Measurements from ENCODE around the gene PLD5. TPM values are rescaled to one million over a fixed set of nuclear protein-coding genes. Genes with fewer than 3 reads are reported as not detected.
"Not testable (repeated sequence)": the region's sequence is repeated elsewhere in the genome, so short reads cannot be mapped to it uniquely, and the experiment has no call there.

PLD5 gene
- total RNA-seq, 3 donors from 2014 or later (not counting 1 experiment from before 2014, with no cell fraction given) = not detected

GRCh38 chr1:242184955-242185354 lies 339.5 kb downstream of the PLD5 start:
- ATAC-seq (no peak), DNase-seq (no peak)
- 80% methylated on average over 4 of the region's 4 CpGs for WGBS (ENCODE audit: insufficient coverage)
- Mint-ChIP-seq H3K36me3 (no peaks in the 10 kb centered on the region), H3K27me3 (ENCODE audit: low read depth in 2 of 2) (no peaks in the 10 kb centered on the region), H3K27ac (no peak overlapping the region), H3K4me3 (no peak overlapping the region), H3K4me1 (no peaks in the 10 kb centered on the region), H3K9me3 (peaks cover 9 to 11% of the 10 kb centered on the region in 2 donors)
- H3K4me1 ChIP-seq (ENCODE audit: control insufficient read depth, insufficient read depth, low read length) = no peaks in the 10 kb centered on the region
- no peak for TF ChIP-seq CTCF (IDR thresholded peaks at IDR 0.05)
- intact Hi-C loops (cut with micrococcal nuclease) = no loop called here
- no peak overlapping the region for H3K27ac ChIP-seq (ENCODE audit: low read length)
- no peak overlapping the region for H3K4me3 ChIP-seq (ENCODE audit: low read length)
- H3K27me3 ChIP-seq (ENCODE audit: control insufficient read depth, insufficient read depth, low read length) = no peaks in the 10 kb centered on the region
- no peaks in the 10 kb centered on the region for H3K9me3 ChIP-seq (ENCODE audit: control insufficient read depth, insufficient read depth, low read length)
- H3K36me3 ChIP-seq (ENCODE audit: control insufficient read depth, insufficient read depth, low read length) = no peaks in the 10 kb centered on the region

GRCh38 chr1:242179767-242180166 lies 344.7 kb downstream of the PLD5 start:
- DNase-seq; ATAC-seq; H3K9me3 Mint-ChIP-seq; H3K27me3 ChIP-seq (ENCODE audit: control insufficient read depth, insufficient read depth, low read length); H3K36me3 ChIP-seq (ENCODE audit: control insufficient read depth, insufficient read depth, low read length); H3K36me3 Mint-ChIP-seq; H3K4me3 Mint-ChIP-seq; H3K4me1 Mint-ChIP-seq; H3K9me3 ChIP-seq (ENCODE audit: control insufficient read depth, insufficient read depth, low read length); H3K27ac ChIP-seq (ENCODE audit: low read length); intact Hi-C loops (cut with micrococcal nuclease); H3K4me3 ChIP-seq (ENCODE audit: low read length); H3K27me3 Mint-ChIP-seq (ENCODE audit: low read depth in 2 of 2); H3K4me1 ChIP-seq (ENCODE audit: control insufficient read depth, insufficient read depth, low read length); H3K27ac Mint-ChIP-seq: not testable (repeated sequence)
- WGBS (ENCODE audit: insufficient coverage) = 67% methylated on average over 3 of the region's 5 CpGs

- Mint-ChIP-seq H3K9me3 (peaks cover 0 to 2% of the 10 kb centered on the region in 2 donors), H3K4me3 (no peak overlapping the region), H3K4me1 (no peaks in the 10 kb centered on the region), H3K27ac (no peak overlapping the region), H3K36me3 (no peaks in the 10 kb centered on the region), H3K27me3 (ENCODE audit: low read depth in 2 of 2) (no peaks in the 10 kb centered on the region)
- no peak overlapping the region for H3K27ac ChIP-seq (ENCODE audit: low read length)
- H3K36me3 ChIP-seq (ENCODE audit: control insufficient read depth, insufficient read depth, low read length) = no peaks in the 10 kb centered on the region
- H3K27me3 ChIP-seq (ENCODE audit: control insufficient read depth, insufficient read depth, low read length) = no peaks in the 10 kb centered on the region
- no peak for TF ChIP-seq CTCF (IDR thresholded peaks at IDR 0.05)
- no peak for ATAC-seq
- H3K4me1 ChIP-seq (ENCODE audit: control insufficient read depth, insufficient read depth, low read length) = no peaks in the 10 kb centered on the region
- H3K9me3 ChIP-seq (ENCODE audit: control insufficient read depth, insufficient read depth, low read length) = no peaks in the 10 kb centered on the region
- H3K4me3 ChIP-seq (ENCODE audit: low read length) = no peak overlapping the region
- 45% methylated on average over 5 of the region's 8 CpGs for WGBS (ENCODE audit: insufficient coverage)
- DNase-seq = no peak
- intact Hi-C loops (cut with micrococcal nuclease) = no loop called here
These were observed 345.4 kb downstream of the PLD5 start for GRCh38 chr1:242178924-242179708.

DNA sequence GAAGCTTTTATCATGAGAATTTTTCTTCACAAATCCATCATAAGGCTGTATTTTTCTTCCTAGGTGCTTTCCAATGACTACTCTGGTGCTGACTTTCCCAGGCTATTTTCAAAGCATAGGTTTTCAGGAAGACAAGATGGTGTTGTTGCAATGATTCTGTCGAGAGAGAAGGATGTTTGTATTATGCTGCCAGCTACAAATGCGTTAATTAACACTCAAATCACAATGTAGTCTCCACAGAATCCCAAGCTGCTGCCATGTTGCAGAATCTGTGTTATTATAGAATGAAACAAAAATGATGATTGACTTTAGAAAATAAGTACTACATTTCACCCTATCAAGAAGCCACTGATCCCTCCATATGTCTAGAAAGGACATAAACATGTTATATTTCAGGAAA lies 346.1 kb downstream of the PLD5 start:
- Mint-ChIP-seq H3K4me1 (no peaks in the 10 kb centered on the region), H3K36me3 (no peaks in the 10 kb centered on the region), H3K27me3 (ENCODE audit: low read depth in 2 of 2) (no peaks in the 10 kb centered on the region), H3K4me3 (no peak overlapping the region), H3K27ac (no peak overlapping the region), H3K9me3 (peaks cover 0 to 2% of the 10 kb centered on the region in 2 donors)
- no peaks in the 10 kb centered on the region for H3K27me3 ChIP-seq (ENCODE audit: control insufficient read depth, insufficient read depth, low read length)
- no peak overlapping the region for H3K27ac ChIP-seq (ENCODE audit: low read length)
- TF ChIP-seq CTCF (IDR thresholded peaks at IDR 0.05) = no peak
- no peaks in the 10 kb centered on the region for H3K4me1 ChIP-seq (ENCODE audit: control insufficient read depth, insufficient read depth, low read length)
- H3K36me3 ChIP-seq (ENCODE audit: control insufficient read depth, insufficient read depth, low read length) = no peaks in the 10 kb centered on the region
- H3K4me3 ChIP-seq (ENCODE audit: low read length) = no peak overlapping the region
- 38% methylated on average over 1 of the region's 2 CpGs for WGBS (ENCODE audit: insufficient coverage)
- intact Hi-C loops (cut with micrococcal nuclease) = no loop called here
- no peak for DNase-seq
- no peaks in the 10 kb centered on the region for H3K9me3 ChIP-seq (ENCODE audit: control insufficient read depth, insufficient read depth, low read length)
- ATAC-seq = no peak
